ENCODE results near the gene CACNA1G.

CACNA1G gene

GRCh38 chr17:50585891-50586290, 25.4 kb downstream of the CACNA1G start:
- DNase-seq (ENCODE audit: extremely low read depth in 1 of 2, low read depth in 1 of 2): no peak

- DNase-seq (ENCODE audit: extremely low read depth in 1 of 2, low read depth in 1 of 2): no peak
Measured at GRCh38 chr17:50586421-50587247, 26.1 kb downstream of the CACNA1G start.

- no peak for DNase-seq (ENCODE audit: extremely low read depth in 1 of 2, low read depth in 1 of 2)
Measured at GRCh38 chr17:50587571-50587970, 27.1 kb downstream of the CACNA1G start.

- no peak for DNase-seq (ENCODE audit: extremely low read depth in 1 of 2, low read depth in 1 of 2)
Measured at GRCh38 chr17:50588391-50589049, 28.0 kb downstream of the CACNA1G start.

- no peak for DNase-seq (ENCODE audit: extremely low read depth in 1 of 2, low read depth in 1 of 2)
Measured at GRCh38 chr17:50589095-50589705, 28.7 kb downstream of the CACNA1G start.

- DNase-seq (ENCODE audit: extremely low read depth in 1 of 2, low read depth in 1 of 2): no peak
Measured at GRCh38 chr17:50590946-50591737, 30.6 kb downstream of the CACNA1G start.

GRCh38 chr17:50593321-50593720, 32.8 kb downstream of the CACNA1G start:
- DNase-seq (ENCODE audit: extremely low read depth in 1 of 2, low read depth in 1 of 2): no peak

GRCh38 chr17:50594128-50594823, 33.8 kb downstream of the CACNA1G start:
- no peak for DNase-seq (ENCODE audit: extremely low read depth in 1 of 2, low read depth in 1 of 2)

GRCh38 chr17:50594892-50595291, 34.4 kb downstream of the CACNA1G start:
- DNase-seq (ENCODE audit: extremely low read depth in 1 of 2, low read depth in 1 of 2): no peak

GRCh38 chr17:50596191-50597037, 35.9 kb downstream of the CACNA1G start:
- no peak for DNase-seq (ENCODE audit: extremely low read depth in 1 of 2, low read depth in 1 of 2)

GRCh38 chr17:50598487-50598886, 38.0 kb downstream of the CACNA1G start:
- no peak for DNase-seq (ENCODE audit: extremely low read depth in 1 of 2, low read depth in 1 of 2)

- no peak for DNase-seq (ENCODE audit: extremely low read depth in 1 of 2, low read depth in 1 of 2)
Measured at GRCh38 chr17:50599606-50600005, 39.1 kb downstream of the CACNA1G start.

GRCh38 chr17:50601823-50602375, 41.4 kb downstream of the CACNA1G start:
- DNase-seq (ENCODE audit: extremely low read depth in 1 of 2, low read depth in 1 of 2): no peak

- no peak for DNase-seq (ENCODE audit: extremely low read depth in 1 of 2, low read depth in 1 of 2)
Measured at GRCh38 chr17:50602836-50603235, 42.3 kb downstream of the CACNA1G start.

GRCh38 chr17:50603340-50603739, 42.8 kb downstream of the CACNA1G start:
- no peak for DNase-seq (ENCODE audit: extremely low read depth in 1 of 2, low read depth in 1 of 2)

- DNase-seq (ENCODE audit: extremely low read depth in 1 of 2, low read depth in 1 of 2): no peak
Measured at GRCh38 chr17:50604513-50604912, 44.0 kb downstream of the CACNA1G start.

- DNase-seq (ENCODE audit: extremely low read depth in 1 of 2, low read depth in 1 of 2): no peak
Measured at GRCh38 chr17:50605429-50605828, 44.9 kb downstream of the CACNA1G start.

- no peak for DNase-seq (ENCODE audit: extremely low read depth in 1 of 2, low read depth in 1 of 2)
Measured at GRCh38 chr17:50607522-50608175, 47.1 kb downstream of the CACNA1G start.

Measured in activated CD8-positive, alpha-beta memory T cell treated with anti-CD3 and anti-CD28 coated beads for 1 hour (primary cell).